Activated CD8-positive, alpha-beta T cell treated with anti-CD3 and anti-CD28 coated beads for 36 hours (primary cell): ENCODE measurements around the gene KLK15. TPM values are rescaled to one million over a fixed set of nuclear protein-coding genes. Genes with fewer than 3 reads are reported as not detected.

Experiments used
- ATAC-seq: fragments of 200-7000 bp; cut with Tn5 transposase; one replicate; pipeline ENCODE4 v1.10.0; 2021; ENCODE audit warnings: mild to moderate bottlenecking, moderate library complexity
- CTCF ChIA-PET: fragments of 350-600 bp; sonication (Branson Sonifier 250); formaldehyde crosslinking; loops from one replicate; lab custom pipeline; 2021; ENCODE audit warnings: antibody characterized with exemption; lab: Charles Lee
- POLR2A ChIA-PET: fragments of 350-600 bp; sonication (Branson Sonifier 250); formaldehyde crosslinking; loops from one replicate; lab custom pipeline; 2021; ENCODE audit warnings: antibody characterized with exemption; lab: Charles Lee
- DNase-seq: peaks from one replicate; pipeline ENCODE4 v3.0.0-alpha.2; 2020
- H3K27ac Mint-ChIP-seq: one replicate; pipeline ENCODE4 v1.8.0; 2021; ENCODE audit warnings: mild to moderate bottlenecking, mixed read lengths
- H3K27me3 Mint-ChIP-seq: one replicate; pipeline ENCODE4 v1.8.0; 2021; ENCODE audit warnings: mixed read lengths
- H3K36me3 Mint-ChIP-seq: one replicate; pipeline ENCODE4 v1.8.0; 2021; ENCODE audit warnings: low read depth, mixed read lengths
- H3K4me1 Mint-ChIP-seq: one replicate; pipeline ENCODE4 v1.8.0; 2021; ENCODE audit warnings: low read depth, mixed read lengths
- H3K4me3 Mint-ChIP-seq: one replicate; pipeline ENCODE4 v1.8.0; 2021; ENCODE audit warnings: mild to moderate bottlenecking, moderate library complexity, mixed read lengths
- H3K9me3 Mint-ChIP-seq: one replicate; pipeline ENCODE4 v1.8.0; 2021; ENCODE audit warnings: mixed read lengths
- CTCF ChIP-seq: fragments of 200-600 bp; IDR thresholded peaks from one replicate; pipeline ENCODE4 v1.8.0; 2022; ENCODE audit warnings: antibody characterized with exemption, mild to moderate bottlenecking
- intact Hi-C: fragments of 100-400 bp; cut with micrococcal nuclease; formaldehyde crosslinking; loops from one replicate; pipeline ENCODE4 v1.10.0; 2022
- total RNA-seq, 2 experiments: library from RNA; stranded (reverse); gene quantifications; one replicate each; pipeline ENCODE4 v1.2.3, GENCODE V29; 2021

KLK15 gene
- total RNA-seq, 2 experiments from 2014 or later: not detected

- peaks cover 3% of the 10 kb centered on the region for H3K36me3 Mint-ChIP-seq
- CTCF ChIA-PET: interaction anchor here (1.0 kb wide), 1 partner anchor 9 kb away, joined by 3 read pairs; no protein-coding TSS in a partner anchor
- no peak overlapping the region for H3K27ac Mint-ChIP-seq
These were observed 13.3 kb downstream of the KLK15 start for GRCh38 chr19:50820086-50820485.

GRCh38 chr19:50819636-50820035, 13.7 kb downstream of the KLK15 start:
- no peak for TF ChIP-seq CTCF
- H3K36me3 Mint-ChIP-seq: peaks cover 3% of the 10 kb centered on the region
- no peak overlapping the region for H3K27ac Mint-ChIP-seq
- peaks cover 74% of the 10 kb centered on the region for H3K27me3 Mint-ChIP-seq
- POLR2A ChIA-PET: interaction anchor here (0.6 to 2.7 kb wide), 2 partner anchors 16 to 21 kb away, joined by 3 to 9 read pairs; no protein-coding TSS in a partner anchor
- H3K9me3 Mint-ChIP-seq: no peaks in the 10 kb centered on the region
- peaks cover 40% of the 10 kb centered on the region for H3K4me1 Mint-ChIP-seq
- intact Hi-C loops: no loop called here
- CTCF ChIA-PET: interaction anchor here (1.0 kb wide), 1 partner anchor 8 kb away, joined by 3 read pairs; no protein-coding TSS in a partner anchor
- ATAC-seq (no peak), DNase-seq (no peak)
- H3K4me3 Mint-ChIP-seq: no peak overlapping the region

More at GRCh38 chr19:50820086-50820485, 13.3 kb downstream of the KLK15 start:
- intact Hi-C loops: no loop called here
- no peak for ATAC-seq
- POLR2A ChIA-PET: interaction anchor here (0.6 to 2.7 kb wide), 3 partner anchors 15 to 22 kb away, joined by 3 to 9 read pairs (median 7); no protein-coding TSS in a partner anchor
- no peak for DNase-seq
- Mint-ChIP-seq H3K4me1 (peaks cover 40% of the 10 kb centered on the region), H3K9me3 (no peaks in the 10 kb centered on the region), H3K27me3 (peaks cover 69% of the 10 kb centered on the region), H3K4me3 (peak overlapping the region; percentile 32)
- TF ChIP-seq CTCF: no peak

DNA sequence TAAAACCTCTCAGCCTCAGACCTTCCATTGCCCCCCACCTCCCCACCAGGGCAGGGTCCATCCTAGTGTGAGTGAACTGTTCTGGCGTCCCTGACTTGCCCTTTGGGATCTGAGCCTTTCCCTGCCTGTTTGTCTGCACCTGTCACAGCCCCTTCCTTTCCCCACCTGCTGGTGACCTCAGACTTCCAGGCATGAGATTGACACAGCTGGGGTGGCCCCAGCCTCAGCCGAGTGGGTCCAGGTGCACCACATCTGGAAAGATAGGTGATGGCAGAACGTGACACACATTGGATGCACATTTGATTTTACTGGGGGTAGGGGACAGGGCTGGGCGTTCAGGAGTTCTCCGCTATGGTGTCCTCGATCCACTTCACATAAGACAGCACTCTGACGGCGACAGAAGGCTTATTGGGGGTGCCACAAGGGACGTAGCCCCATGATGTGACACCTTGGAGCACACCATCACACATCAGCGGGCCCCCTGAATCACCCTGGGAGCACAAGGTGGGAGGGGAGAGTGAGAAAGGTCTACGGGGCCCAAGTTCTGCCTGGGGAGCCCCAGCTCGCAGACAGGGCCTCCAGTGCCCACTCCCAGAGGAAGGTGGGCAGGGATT, 14.4 kb downstream of the KLK15 start:
- DNase-seq: no peak
- intact Hi-C loops: no loop called here
- ChIA-PET CTCF (interaction anchor here (1.0 kb wide), 1 partner anchor 8 kb away, joined by 3 read pairs; no protein-coding TSS in a partner anchor), POLR2A (interaction anchor here (1.0 to 2.7 kb wide), 3 partner anchors 14 to 16 kb away, joined by 3 to 12 read pairs (median 9); no protein-coding TSS in a partner anchor)
- H3K4me1 Mint-ChIP-seq: peaks cover 40% of the 10 kb centered on the region
- H3K36me3 Mint-ChIP-seq: peaks cover 3% of the 10 kb centered on the region
- peak overlapping the region; percentile 70 for H3K4me3 Mint-ChIP-seq
- no peak overlapping the region for H3K27ac Mint-ChIP-seq
- ATAC-seq: no peak
- TF ChIP-seq CTCF: no peak
- peaks cover 73% of the 10 kb centered on the region for H3K27me3 Mint-ChIP-seq
- H3K9me3 Mint-ChIP-seq: no peaks in the 10 kb centered on the region

DNA sequence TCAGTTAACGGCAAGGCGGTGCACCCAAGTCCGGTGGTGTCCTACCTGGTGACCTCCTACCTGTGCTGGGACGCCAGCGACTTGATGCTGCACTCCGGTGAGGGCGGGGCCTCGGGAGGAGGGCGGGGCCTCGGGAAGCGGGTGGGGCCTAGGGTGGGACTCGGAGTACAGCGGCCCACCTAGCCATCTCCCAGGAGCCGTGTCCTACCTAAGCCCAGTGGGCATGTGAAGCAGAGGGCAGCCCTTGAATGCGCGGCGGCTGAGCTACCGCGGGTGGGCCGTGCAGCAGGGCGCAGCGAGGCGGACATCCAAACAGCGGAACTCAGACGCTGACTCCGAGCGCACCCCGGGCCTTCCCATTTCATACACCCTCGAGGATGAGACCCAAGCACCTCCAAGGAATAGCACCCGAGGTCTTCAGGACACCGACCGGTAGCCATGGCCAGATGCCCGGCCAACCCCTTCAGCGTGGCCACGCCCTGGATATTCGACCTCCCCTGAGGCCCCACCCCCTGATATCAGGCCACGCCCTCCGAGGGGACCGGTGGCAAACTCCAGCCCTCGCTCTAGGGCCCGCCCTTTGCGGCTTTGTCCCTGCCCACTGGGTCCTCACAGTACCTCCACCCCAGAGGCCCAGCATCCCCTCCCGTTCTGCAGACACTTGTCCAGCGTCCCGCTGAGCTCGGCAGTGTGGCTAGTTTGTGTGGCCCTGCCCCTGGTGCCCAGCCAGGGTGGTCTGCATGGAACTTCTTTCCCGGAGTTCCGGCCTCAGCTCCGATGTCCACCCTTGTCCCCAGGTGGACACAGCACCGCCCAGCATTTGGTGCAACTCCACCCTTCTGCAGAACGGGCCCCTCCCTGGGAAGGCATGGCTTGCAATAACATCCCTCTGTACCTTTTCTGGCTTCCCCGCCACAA, 15.2 kb downstream of the KLK15 start:
- peak overlapping the region; percentile 70 for H3K4me3 Mint-ChIP-seq
- no peaks in the 10 kb centered on the region for H3K9me3 Mint-ChIP-seq
- peaks cover 73% of the 10 kb centered on the region for H3K27me3 Mint-ChIP-seq
- ATAC-seq (peak; percentile 63), DNase-seq (peak; percentile 73)
- intact Hi-C loops: no loop called here
- peaks cover 40% of the 10 kb centered on the region for H3K4me1 Mint-ChIP-seq
- peaks cover 3% of the 10 kb centered on the region for H3K36me3 Mint-ChIP-seq
- POLR2A ChIA-PET: interaction anchor here (0.5 to 2.1 kb wide), 4 partner anchors 11 to 27 kb away, joined by 3 to 12 read pairs (median 4); no protein-coding TSS in a partner anchor
- CTCF ChIA-PET: no interaction called here
- no peak for TF ChIP-seq CTCF
- H3K27ac Mint-ChIP-seq: peak overlapping the region; percentile 71
